ENCODE measurements around the gene LTBP1.

Gene LTBP1

DNA sequence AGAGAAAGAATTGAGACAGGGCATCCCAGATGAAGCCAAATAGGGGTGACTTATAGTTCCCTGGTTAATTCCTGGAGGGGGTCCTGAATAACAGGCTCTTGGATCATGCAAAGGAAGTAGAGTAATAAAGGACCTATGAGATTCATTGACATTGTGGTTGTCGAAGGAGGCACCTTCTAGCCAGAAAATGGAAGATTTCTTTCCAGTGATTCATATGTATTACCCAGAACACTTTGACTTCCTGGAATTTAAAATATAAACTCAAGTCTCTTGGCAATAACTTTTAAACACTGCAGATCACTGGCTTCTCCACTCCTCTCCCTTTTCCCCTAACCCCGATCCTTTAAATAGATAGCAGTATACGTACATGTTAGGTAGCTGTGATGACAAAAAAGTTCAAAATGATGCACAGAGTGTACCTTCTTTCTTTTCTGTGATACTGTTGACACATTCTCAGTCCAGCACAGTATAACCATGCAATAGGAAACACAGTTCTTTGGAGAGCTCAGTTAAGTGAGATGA lies 211.8 kb downstream of the LTBP1 start:
- no peaks in the 10 kb centered on the region for H3K36me3 Mint-ChIP-seq (ENCODE audit: low read depth)
- H3K9me3 Mint-ChIP-seq = no peaks in the 10 kb centered on the region
- TF ChIP-seq, protein P1, sequence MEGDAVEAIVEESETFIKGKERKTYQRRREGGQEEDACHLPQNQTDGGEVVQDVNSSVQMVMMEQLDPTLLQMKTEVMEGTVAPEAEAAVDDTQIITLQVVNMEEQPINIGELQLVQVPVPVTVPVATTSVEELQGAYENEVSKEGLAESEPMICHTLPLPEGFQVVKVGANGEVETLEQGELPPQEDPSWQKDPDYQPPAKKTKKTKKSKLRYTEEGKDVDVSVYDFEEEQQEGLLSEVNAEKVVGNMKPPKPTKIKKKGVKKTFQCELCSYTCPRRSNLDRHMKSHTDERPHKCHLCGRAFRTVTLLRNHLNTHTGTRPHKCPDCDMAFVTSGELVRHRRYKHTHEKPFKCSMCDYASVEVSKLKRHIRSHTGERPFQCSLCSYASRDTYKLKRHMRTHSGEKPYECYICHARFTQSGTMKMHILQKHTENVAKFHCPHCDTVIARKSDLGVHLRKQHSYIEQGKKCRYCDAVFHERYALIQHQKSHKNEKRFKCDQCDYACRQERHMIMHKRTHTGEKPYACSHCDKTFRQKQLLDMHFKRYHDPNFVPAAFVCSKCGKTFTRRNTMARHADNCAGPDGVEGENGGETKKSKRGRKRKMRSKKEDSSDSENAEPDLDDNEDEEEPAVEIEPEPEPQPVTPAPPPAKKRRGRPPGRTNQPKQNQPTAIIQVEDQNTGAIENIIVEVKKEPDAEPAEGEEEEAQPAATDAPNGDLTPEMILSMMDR (IDR thresholded peaks at IDR 0.05; ENCODE audit: unreplicated experiment in 3 of 3) = no peak
- peak overlapping the region in 2 of 3 experiments; percentile 36 to 51 for H3K27ac Mint-ChIP-seq
- no peak overlapping the region for H3K4me3 Mint-ChIP-seq
- H3K4me1 Mint-ChIP-seq = peaks cover 13% of the 10 kb centered on the region
- no peaks in the 10 kb centered on the region for H3K27me3 Mint-ChIP-seq (ENCODE audit: low read depth)

DNA sequence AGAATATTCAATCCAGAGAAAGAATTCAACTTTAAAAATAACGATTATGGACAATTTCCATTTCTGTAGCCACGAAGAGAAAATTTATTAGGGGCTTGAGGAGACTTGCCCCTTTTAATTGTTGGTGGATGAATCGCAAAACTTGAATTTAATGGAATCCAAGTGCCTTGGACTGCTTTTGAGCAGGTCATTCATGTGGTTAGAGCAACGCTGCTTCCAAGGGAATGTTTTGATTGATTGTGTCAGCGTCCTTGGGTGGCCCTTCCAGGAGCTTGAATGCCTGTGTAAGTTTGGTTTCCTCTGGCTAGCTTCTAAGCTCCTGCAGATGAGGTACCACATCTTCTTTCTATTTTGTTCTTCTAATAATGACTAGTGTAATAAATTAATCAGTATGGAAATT lies 213.4 kb downstream of the LTBP1 start:
- Mint-ChIP-seq H3K27me3 (ENCODE audit: low read depth) (no peaks in the 10 kb centered on the region), H3K4me3 (no peak overlapping the region), H3K9me3 (no peaks in the 10 kb centered on the region), H3K36me3 (ENCODE audit: low read depth) (no peaks in the 10 kb centered on the region), H3K27ac (no peak overlapping the region), H3K4me1 (peaks cover 18% of the 10 kb centered on the region)
- TF ChIP-seq, protein P1 (IDR thresholded peaks at IDR 0.05; ENCODE audit: unreplicated experiment in 3 of 3) = no peak

DNA sequence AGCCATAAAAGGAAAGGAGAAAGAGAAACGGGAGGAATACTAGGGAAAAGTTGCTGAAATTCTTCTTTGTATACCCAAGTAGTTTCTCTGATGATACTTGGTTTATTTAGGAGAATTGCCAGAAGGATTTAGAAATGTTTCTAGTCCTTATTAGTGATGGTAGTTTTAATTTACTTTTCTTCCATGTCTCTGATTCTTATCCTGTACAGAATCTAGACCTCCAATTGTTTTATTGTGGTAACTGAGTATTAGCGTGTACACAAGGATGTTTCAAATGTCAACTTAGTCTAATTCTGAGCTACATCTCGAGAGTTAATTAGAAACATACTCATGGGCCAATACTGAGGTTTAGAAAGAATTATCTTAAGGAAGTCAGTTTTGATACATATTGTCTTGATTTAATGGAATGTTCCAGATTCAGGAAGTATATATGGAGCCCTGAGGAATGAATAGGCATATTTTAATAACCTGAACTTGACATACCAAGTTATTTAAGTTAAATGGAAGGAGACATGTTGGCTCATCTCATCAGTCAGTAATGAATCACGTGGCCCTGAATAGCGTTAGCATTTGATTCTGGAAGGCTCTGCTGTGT lies 219.6 kb downstream of the LTBP1 start:
- Mint-ChIP-seq H3K27ac (peak overlapping the region; percentile 70 to 94 (median 85)), H3K4me1 (peaks cover 35% of the 10 kb centered on the region), H3K4me3 (no peak overlapping the region), H3K27me3 (ENCODE audit: low read depth) (no peaks in the 10 kb centered on the region), H3K36me3 (ENCODE audit: low read depth) (peaks cover 9% of the 10 kb centered on the region), H3K9me3 (peaks cover 6% of the 10 kb centered on the region)
- TF ChIP-seq, protein P1 (IDR thresholded peaks at IDR 0.05; ENCODE audit: unreplicated experiment in 3 of 3) = no peak

DNA sequence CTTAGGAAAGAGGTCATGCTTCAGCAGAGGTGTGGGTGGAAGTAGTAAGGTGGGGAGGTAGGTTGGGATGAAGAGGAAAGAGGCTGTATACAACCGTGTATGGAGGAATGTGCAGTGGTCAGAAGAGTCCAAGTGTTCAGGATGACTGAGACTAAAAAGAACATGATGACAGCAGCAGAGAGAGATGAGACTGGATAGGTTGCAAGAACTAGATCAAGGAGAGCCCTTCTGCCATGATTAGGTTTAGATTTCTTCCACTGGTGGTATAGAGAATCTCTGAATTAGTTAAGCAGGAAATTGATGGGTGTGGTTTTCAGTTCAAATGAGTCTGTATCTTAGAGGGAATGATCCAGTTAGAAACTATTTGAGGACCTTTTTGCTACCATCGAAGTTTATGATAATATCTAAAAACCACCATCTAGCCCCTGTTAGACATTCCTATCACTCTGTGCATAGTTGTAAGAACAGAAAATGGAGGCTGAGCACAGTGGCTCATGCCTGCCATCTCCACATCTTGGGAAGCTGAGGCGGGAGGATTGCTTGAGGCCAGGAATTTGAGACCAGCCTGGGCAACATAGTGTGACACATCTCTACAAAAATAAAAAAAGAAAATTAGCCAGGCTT lies 221.0 kb downstream of the LTBP1 start:
- Mint-ChIP-seq H3K36me3 (ENCODE audit: low read depth) (peaks cover 9% of the 10 kb centered on the region), H3K27me3 (ENCODE audit: low read depth) (no peaks in the 10 kb centered on the region), H3K9me3 (peaks cover 9% of the 10 kb centered on the region), H3K4me3 (no peak overlapping the region), H3K27ac (peak overlapping the region; percentile 49 to 76 (median 70)), H3K4me1 (peaks cover 35% of the 10 kb centered on the region)
- TF ChIP-seq, protein P1 (IDR thresholded peaks at IDR 0.05; ENCODE audit: unreplicated experiment in 3 of 3) = no peak

DNA sequence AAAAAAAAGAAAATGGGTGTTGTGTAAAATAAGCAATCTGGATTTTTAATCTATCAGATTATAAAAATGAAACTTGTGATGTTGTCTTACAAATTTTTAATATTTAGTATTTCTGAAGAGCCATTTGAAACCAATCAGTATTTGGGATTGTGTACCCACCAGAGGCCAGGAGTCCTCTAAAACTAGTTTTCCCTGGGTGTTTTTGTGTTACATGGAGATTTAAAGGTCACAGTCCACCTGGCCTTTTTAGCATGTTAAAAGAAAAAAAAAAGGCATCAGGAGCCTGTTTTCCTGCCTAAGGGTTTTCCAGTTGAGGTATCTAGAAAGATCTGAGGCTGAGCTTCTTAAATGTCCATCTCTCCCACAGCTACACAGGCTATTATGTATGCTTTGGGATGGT lies 221.7 kb downstream of the LTBP1 start:
- peaks cover 35% of the 10 kb centered on the region for H3K4me1 Mint-ChIP-seq
- H3K36me3 Mint-ChIP-seq (ENCODE audit: low read depth) = peaks cover 9% of the 10 kb centered on the region
- H3K4me3 Mint-ChIP-seq = no peak overlapping the region
- peaks cover 9% of the 10 kb centered on the region for H3K9me3 Mint-ChIP-seq
- no peaks in the 10 kb centered on the region for H3K27me3 Mint-ChIP-seq (ENCODE audit: low read depth)
- TF ChIP-seq, protein P1 (IDR thresholded peaks at IDR 0.05; ENCODE audit: unreplicated experiment in 3 of 3) = no peak
- peak overlapping the region; percentile 62 to 84 (median 68) for H3K27ac Mint-ChIP-seq

Data from nephron (organoid).